ENCODE measurements around the gene NPL.

Gene NPL

DNA sequence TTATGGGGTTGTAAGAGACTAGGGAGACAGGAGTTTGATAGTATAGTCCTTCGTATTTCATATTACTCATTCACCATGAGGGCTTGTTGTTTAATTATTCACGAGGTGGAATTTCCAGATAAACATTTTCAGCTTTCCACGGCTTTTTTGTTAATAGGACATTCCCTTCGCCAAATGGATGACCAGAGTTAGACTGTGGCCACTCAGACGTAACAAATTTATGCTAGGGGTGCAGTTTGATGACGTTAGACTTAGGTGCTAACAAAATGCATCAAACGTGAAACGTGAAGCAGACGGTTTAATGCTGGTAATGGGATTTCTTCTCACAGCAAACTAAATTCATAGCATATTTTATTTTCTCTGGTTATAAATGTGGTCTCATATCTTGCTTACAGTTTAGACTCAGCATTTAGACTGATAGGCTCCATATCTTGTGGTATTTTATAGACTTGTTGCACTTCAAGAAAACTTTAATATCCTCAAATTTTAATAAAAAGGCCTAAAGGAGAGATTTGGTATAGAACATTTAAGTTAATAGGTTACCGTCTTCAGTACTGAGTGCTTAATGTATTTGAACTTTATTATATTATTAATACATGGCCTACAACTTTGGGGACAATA, 51.9 kb downstream of the NPL start:
- TF ChIP-seq, protein P1, sequence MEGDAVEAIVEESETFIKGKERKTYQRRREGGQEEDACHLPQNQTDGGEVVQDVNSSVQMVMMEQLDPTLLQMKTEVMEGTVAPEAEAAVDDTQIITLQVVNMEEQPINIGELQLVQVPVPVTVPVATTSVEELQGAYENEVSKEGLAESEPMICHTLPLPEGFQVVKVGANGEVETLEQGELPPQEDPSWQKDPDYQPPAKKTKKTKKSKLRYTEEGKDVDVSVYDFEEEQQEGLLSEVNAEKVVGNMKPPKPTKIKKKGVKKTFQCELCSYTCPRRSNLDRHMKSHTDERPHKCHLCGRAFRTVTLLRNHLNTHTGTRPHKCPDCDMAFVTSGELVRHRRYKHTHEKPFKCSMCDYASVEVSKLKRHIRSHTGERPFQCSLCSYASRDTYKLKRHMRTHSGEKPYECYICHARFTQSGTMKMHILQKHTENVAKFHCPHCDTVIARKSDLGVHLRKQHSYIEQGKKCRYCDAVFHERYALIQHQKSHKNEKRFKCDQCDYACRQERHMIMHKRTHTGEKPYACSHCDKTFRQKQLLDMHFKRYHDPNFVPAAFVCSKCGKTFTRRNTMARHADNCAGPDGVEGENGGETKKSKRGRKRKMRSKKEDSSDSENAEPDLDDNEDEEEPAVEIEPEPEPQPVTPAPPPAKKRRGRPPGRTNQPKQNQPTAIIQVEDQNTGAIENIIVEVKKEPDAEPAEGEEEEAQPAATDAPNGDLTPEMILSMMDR (IDR thresholded peaks at IDR 0.05; ENCODE audit: poor library complexity, severe bottlenecking), result no peak
- DNase-seq (ENCODE audit: low spot score) (no peak), ATAC-seq (ENCODE audit: low read depth) (no peak; the same call in 2 of the 3 replicates)
- no peaks in the 10 kb centered on the region for H3K9me3 ChIP-seq (ENCODE audit: severe bottlenecking)
- H3K36me3 ChIP-seq (ENCODE audit: low read depth), result peaks cover 60% of the 10 kb centered on the region
- no peaks in the 10 kb centered on the region for H3K27me3 ChIP-seq (ENCODE audit: insufficient read depth, poor library complexity, severe bottlenecking)
- peaks cover 12% of the 10 kb centered on the region for H3K4me1 ChIP-seq (ENCODE audit: insufficient read depth, poor library complexity, severe bottlenecking)
- H3K27ac ChIP-seq (ENCODE audit: poor library complexity, severe bottlenecking), result no peak overlapping the region
- peak overlapping the region; percentile 74 for H3K4me3 ChIP-seq (ENCODE audit: severe bottlenecking)

DNA sequence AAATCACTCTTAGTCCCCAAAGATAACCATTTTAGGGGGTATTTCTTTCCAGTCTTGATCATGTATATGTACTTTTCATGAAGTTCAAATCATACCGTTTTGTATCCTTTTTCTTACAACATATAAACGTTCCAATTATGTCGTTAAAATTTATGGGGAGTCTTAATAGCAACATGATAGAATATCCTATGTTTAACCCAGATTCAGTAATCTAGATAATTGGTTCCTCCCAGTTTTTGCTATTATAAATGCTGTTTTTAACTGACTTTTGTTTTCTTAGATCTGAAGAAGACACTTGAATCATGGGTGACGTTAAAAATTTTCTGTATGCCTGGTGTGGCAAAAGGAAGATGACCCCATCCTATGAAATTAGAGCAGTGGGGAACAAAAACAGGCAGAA, 52.7 kb downstream of the NPL start:
- DNase-seq (ENCODE audit: low spot score), result no peak
- TF ChIP-seq, protein P1 (IDR thresholded peaks at IDR 0.05; ENCODE audit: poor library complexity, severe bottlenecking), result no peak
- ATAC-seq (ENCODE audit: low read depth), result no peak

DNA sequence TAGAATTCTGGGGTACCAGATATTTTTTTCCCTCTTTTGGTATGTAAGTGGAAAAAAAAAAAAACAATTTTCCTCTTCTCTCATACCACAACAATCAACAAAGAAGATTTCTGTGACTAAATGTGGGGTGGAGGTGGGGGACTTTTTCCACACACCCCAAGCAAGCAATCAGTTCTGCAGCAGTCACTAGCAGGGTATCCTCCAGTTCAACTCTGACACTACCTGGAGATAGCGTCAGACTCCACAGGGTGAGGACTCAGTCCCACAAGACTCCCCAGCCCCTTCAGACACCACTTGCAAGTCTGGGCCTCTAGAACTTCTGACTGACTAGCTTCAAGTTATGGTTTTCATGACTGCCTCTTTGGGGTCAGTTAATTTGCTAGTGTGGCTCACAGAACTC, 55.8 kb downstream of the NPL start:
- ATAC-seq (ENCODE audit: low read depth), result no peak
- Histone ChIP-seq H3K36me3 (ENCODE audit: low read depth) (peaks cover 97% of the 10 kb centered on the region), H3K27me3 (ENCODE audit: insufficient read depth, poor library complexity, severe bottlenecking) (no peaks in the 10 kb centered on the region), H3K9me3 (ENCODE audit: severe bottlenecking) (no peaks in the 10 kb centered on the region), H3K27ac (ENCODE audit: poor library complexity, severe bottlenecking) (no peak overlapping the region), H3K4me3 (ENCODE audit: severe bottlenecking) (no peak overlapping the region), H3K4me1 (ENCODE audit: insufficient read depth, poor library complexity, severe bottlenecking) (peaks cover 17% of the 10 kb centered on the region)
- TF ChIP-seq, protein P1 (IDR thresholded peaks at IDR 0.05; ENCODE audit: poor library complexity, severe bottlenecking), result no peak
- no peak for DNase-seq (ENCODE audit: low spot score)

More for the DNA sequence above, 52.7 kb downstream of the NPL start:
- Histone ChIP-seq H3K27ac (ENCODE audit: poor library complexity, severe bottlenecking) (no peak overlapping the region), H3K4me3 (ENCODE audit: severe bottlenecking) (no peak overlapping the region), H3K4me1 (ENCODE audit: insufficient read depth, poor library complexity, severe bottlenecking) (peaks cover 12% of the 10 kb centered on the region), H3K9me3 (ENCODE audit: severe bottlenecking) (no peaks in the 10 kb centered on the region), H3K27me3 (ENCODE audit: insufficient read depth, poor library complexity, severe bottlenecking) (no peaks in the 10 kb centered on the region), H3K36me3 (ENCODE audit: low read depth) (peaks cover 68% of the 10 kb centered on the region)

DNA sequence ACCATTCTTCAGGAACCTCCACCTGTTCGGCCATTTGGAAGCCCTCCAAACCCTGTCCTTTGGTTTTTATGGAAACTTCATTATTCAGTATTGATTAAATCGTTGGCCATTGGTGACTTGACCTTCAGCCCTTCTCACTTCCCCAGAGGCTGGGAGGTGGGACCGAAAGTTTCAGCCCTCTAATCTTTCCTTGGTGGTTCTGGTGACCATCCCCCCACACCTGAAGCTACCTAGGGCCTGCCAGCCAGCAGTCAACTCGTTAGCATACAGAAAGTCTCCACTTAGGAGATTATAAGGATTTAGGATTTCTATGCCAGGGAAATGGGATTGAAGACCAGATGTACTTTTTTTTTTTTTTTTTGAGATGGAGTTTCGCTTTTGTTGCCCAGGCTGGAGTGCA, 56.3 kb downstream of the NPL start:
- DNase-seq (ENCODE audit: low spot score) (no peak), ATAC-seq (ENCODE audit: low read depth) (no peak)
- Histone ChIP-seq H3K36me3 (ENCODE audit: low read depth) (peaks cover 97% of the 10 kb centered on the region), H3K9me3 (ENCODE audit: severe bottlenecking) (no peaks in the 10 kb centered on the region), H3K27ac (ENCODE audit: poor library complexity, severe bottlenecking) (no peak overlapping the region), H3K4me3 (ENCODE audit: severe bottlenecking) (no peak overlapping the region), H3K27me3 (ENCODE audit: insufficient read depth, poor library complexity, severe bottlenecking) (no peaks in the 10 kb centered on the region), H3K4me1 (ENCODE audit: insufficient read depth, poor library complexity, severe bottlenecking) (peaks cover 17% of the 10 kb centered on the region)
- TF ChIP-seq, protein P1 (IDR thresholded peaks at IDR 0.05; ENCODE audit: poor library complexity, severe bottlenecking), result no peak

DNA sequence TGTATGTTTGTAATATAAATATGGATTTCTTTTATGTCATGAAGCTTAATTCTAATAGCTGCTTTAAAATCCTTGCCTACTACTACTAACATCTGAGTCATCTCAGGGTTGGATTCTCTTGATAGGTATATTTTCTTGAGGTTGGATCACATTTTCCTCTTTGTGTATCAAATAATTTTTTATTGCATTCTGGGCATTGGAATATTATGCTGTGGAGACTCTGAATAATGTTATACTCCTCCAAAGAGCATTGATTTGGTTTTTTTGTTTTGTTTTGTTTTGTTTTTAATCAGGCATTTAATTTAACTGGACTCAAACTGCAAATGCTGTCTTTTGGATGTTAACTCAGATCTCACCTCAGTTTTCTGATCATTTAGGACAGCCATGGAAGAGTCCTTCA, 57.5 kb downstream of the NPL start:
- Histone ChIP-seq H3K9me3 (ENCODE audit: severe bottlenecking) (no peaks in the 10 kb centered on the region), H3K36me3 (ENCODE audit: low read depth) (peaks cover 100% of the 10 kb centered on the region), H3K4me1 (ENCODE audit: insufficient read depth, poor library complexity, severe bottlenecking) (peaks cover 9% of the 10 kb centered on the region), H3K27me3 (ENCODE audit: insufficient read depth, poor library complexity, severe bottlenecking) (no peaks in the 10 kb centered on the region), H3K27ac (ENCODE audit: poor library complexity, severe bottlenecking) (no peak overlapping the region), H3K4me3 (ENCODE audit: severe bottlenecking) (no peak overlapping the region)
- DNase-seq (ENCODE audit: low spot score), result no peak
- no peak for ATAC-seq (ENCODE audit: low read depth)
- TF ChIP-seq, protein P1 (IDR thresholded peaks at IDR 0.05; ENCODE audit: poor library complexity, severe bottlenecking), result no peak

Data from RWPE2 (cell line).